Gastroesophageal sphincter (tissue), 4 donors: ENCODE results near the gene TECTB. TPM values are rescaled to one million over a fixed set of nuclear protein-coding genes. Genes with fewer than 3 reads are reported as not detected.

Source experiments
- ATAC-seq: fragments of 150-250 bp; one replicate; pipeline ENCODE4 v1.9.1; 2016; ENCODE audit warnings: mild to moderate bottlenecking, moderate library complexity
- H3K27ac ChIP-seq, 4 donors: fragments of 200-600 bp; sonication (generic) in 3 of 4; 1 replicate in 3 of 4; 2 replicates in 1 of 4; pipeline ENCODE4 v1.5.1; 2016 to 2019
- H3K27me3 ChIP-seq: fragments of 200-600 bp; sonication (generic); one replicate; pipeline ENCODE4 v1.5.1; 2019
- H3K36me3 ChIP-seq, 2 donors: fragments of 200-600 bp; sonication (generic); one replicate each; pipeline ENCODE4 v1.5.1; 2019; ENCODE audit warnings: control low read depth in 1 of 2
- H3K4me1 ChIP-seq, 3 donors: fragments of 200-600 bp; sonication (generic); 1 replicate in 2 of 3; 2 replicates in 1 of 3; pipeline ENCODE4 v1.5.1; 2016 to 2019; ENCODE audit warnings: control low read depth in 2 of 3
- H3K4me3 ChIP-seq, 2 donors: fragments of 200-600 bp; sonication (generic); one replicate each; pipeline ENCODE4 v1.5.1; 2019; ENCODE audit warnings: mild to moderate bottlenecking in 1 of 2, moderate library complexity in 1 of 2
- H3K9me3 ChIP-seq, 3 donors: fragments of 200-600 bp; sonication (generic); one replicate each; pipeline ENCODE4 v1.5.1; 2017 to 2019; ENCODE audit warnings: control low read depth in 2 of 3
- EP300 ChIP-seq: sonication (generic); formaldehyde crosslinking; IDR thresholded peaks from one replicate; pipeline ENCODE4 v1.6.1; 2017; ENCODE audit warnings: antibody characterized with exemption, mild to moderate bottlenecking
- POLR2A ChIP-seq, 2 donors: fragments of 450-650 bp; IDR thresholded peaks; one replicate each; pipeline ENCODE4 v1.6.1; 2017; ENCODE audit warnings: antibody characterized with exemption in 2 of 2, mild to moderate bottlenecking in 2 of 2, moderate library complexity in 1 of 2
- POLR2AphosphoS5 ChIP-seq: sonication (generic); formaldehyde crosslinking; IDR thresholded peaks from one replicate; pipeline ENCODE4 v1.6.1; 2017; ENCODE audit warnings: antibody characterized with exemption
- WGBS, 2 donors: methylation state at CpG; one replicate each; pipeline ENCODE4 v1.1.5; 2018; ENCODE audit warnings: low coverage in 1 of 2; 5-methylcytosine and 5-hydroxymethylcytosine counted together
- total RNA-seq, 4 donors: library from RNA; depleted of rRNA; stranded (reverse); fragments of >200 nt; gene quantifications; one replicate each; pipeline ENCODE4 v1.1.0, GENCODE V29; 2016
- TF ChIP-seq, protein P1 (sequence below), 4 experiments: fragments of 200-600 bp in 2 of 4; fragments of 450-650 bp in 2 of 4; sonication (generic) in 1 of 4; IDR thresholded peaks; one replicate each; pipeline ENCODE4 v1.5.1; 2017 to 2019; ENCODE audit warnings: antibody characterized with exemption in 4 of 4, mild to moderate bottlenecking in 2 of 4, moderate library complexity in 2 of 4

The TECTB gene
- total RNA-seq, 4 donors from 2014 or later: not detected

DNA sequence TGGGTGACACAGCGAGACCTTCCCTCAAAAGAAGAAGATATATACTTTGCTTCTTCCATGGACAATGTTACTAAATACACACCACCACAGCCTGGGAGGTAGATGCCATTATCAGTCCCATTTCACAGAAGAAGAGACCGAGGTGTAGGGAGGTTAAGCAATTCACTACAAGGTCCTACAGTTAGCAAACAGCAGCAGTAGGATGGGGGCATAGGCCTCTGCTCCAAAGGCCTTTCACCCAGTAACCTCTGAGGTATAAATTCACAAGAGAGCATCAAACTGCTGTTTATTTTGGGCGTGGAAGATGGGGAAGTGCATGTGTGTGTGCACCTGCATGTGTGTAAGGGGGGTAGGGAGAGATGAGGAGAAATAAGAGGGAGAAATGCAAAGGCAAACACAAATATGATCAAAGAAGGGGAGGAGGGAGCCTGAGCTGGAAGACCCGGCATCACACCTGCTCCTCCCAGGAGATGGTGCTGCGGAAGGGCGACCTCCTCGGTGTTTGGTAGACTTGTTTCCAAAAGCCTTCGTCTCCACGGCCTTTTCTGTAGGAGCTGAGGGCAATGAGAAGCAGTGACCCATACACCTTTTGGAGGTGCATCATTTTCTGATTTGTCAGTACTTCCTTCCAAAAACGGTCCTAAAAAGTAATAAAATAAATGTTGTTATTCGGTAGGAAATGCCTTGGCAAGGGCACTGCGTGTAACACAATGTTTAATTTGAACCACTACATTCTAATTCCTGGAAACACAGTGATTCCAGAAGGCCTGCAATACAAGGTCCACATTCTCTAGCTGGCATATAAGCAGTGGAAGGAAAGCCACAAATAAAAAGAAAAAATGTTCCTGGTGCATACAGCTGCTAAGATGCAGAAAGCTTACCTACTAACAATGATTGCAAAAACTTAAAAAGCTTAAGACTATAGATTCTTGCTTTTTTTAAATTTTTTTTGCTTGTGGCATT lies 64.8 kb downstream of the TECTB start:
- TF ChIP-seq POLR2AphosphoS5: no peak
- TF ChIP-seq, protein P1, sequence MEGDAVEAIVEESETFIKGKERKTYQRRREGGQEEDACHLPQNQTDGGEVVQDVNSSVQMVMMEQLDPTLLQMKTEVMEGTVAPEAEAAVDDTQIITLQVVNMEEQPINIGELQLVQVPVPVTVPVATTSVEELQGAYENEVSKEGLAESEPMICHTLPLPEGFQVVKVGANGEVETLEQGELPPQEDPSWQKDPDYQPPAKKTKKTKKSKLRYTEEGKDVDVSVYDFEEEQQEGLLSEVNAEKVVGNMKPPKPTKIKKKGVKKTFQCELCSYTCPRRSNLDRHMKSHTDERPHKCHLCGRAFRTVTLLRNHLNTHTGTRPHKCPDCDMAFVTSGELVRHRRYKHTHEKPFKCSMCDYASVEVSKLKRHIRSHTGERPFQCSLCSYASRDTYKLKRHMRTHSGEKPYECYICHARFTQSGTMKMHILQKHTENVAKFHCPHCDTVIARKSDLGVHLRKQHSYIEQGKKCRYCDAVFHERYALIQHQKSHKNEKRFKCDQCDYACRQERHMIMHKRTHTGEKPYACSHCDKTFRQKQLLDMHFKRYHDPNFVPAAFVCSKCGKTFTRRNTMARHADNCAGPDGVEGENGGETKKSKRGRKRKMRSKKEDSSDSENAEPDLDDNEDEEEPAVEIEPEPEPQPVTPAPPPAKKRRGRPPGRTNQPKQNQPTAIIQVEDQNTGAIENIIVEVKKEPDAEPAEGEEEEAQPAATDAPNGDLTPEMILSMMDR (IDR thresholded peaks at IDR 0.05): no peak
- no peak for TF ChIP-seq EP300
- no peak for TF ChIP-seq POLR2A (IDR thresholded peaks at IDR 0.05)
- Histone ChIP-seq H3K9me3 (no peaks in the 10 kb centered on the region), H3K36me3 (no peaks in the 10 kb centered on the region), H3K4me3 (no peak overlapping the region), H3K27me3 (no peaks in the 10 kb centered on the region), H3K4me1 (no peaks in the 10 kb centered on the region), H3K27ac (no peak overlapping the region)
- 73 to 78% methylated on average over 8 to 10 of the region's 12 CpGs for WGBS, 2 donors
- ATAC-seq: no peak

DNA sequence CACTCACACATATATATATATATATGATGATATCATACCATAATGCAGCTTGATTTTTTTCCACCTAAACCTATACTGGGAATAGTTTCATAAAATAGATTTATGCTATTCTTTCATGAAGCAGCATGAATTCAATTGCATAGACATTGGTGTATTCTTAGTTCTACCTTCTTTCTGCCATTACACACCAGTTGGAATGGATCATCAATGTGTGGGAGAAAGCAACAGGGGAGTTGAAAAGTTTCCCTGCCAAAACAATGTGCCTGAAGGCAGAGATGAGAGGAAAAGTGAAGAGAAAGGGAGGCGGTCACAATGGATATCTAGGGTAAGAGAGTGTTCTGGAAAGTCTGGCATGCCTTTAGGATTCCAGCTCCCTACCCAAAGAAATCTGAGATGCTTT lies 65.6 kb downstream of the TECTB start:
- no peaks in the 10 kb centered on the region for H3K9me3 ChIP-seq
- 70% methylated on average over 1 of the region's 1 CpG; no CpG with 5 or more reads in 1 of the 2 donors for WGBS, 2 donors
- TF ChIP-seq POLR2A (IDR thresholded peaks at IDR 0.05) (no peak), POLR2AphosphoS5 (no peak)
- TF ChIP-seq, protein P1 (IDR thresholded peaks at IDR 0.05): no peak
- no peaks in the 10 kb centered on the region for H3K4me1 ChIP-seq
- H3K4me3 ChIP-seq: no peak overlapping the region
- no peaks in the 10 kb centered on the region for H3K27me3 ChIP-seq
- ATAC-seq: no peak
- no peaks in the 10 kb centered on the region for H3K36me3 ChIP-seq
- no peak overlapping the region for H3K27ac ChIP-seq

DNA sequence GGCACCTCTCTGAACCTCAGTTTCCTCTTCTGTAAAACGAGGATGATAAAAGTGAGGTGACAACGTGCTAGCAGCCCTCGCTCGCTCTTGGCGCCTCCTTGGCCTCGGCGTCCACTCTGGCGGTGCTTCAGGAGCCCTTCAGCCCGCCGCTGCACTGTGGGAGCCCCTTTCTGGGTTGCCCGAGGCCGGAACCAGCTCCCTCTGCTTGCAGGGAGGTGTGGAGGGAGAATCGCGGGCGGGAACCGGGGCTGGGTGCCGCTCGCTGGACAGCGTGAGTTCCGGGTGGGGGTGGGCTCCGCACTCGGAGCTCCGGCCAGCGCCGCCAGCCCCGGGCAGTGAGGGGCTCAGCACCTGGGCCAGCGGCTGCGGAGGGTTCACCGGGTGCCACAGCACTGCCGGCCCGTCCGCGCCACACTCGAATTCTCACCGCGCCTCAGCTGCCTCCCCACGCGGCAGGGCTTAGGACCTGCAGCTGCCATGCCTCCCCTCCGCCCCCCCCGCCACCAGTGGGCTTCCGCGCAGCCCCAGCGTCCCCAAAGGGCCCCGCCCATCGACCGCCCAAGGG lies 66.4 kb downstream of the TECTB start:
- H3K4me1 ChIP-seq: no peaks in the 10 kb centered on the region
- no CpG with 5 or more reads among the region's 46 CpGs for WGBS, 2 donors
- H3K36me3 ChIP-seq: no peaks in the 10 kb centered on the region
- no peaks in the 10 kb centered on the region for H3K9me3 ChIP-seq
- no peak for TF ChIP-seq EP300
- no peak for TF ChIP-seq POLR2AphosphoS5
- TF ChIP-seq POLR2A (IDR thresholded peaks at IDR 0.05): no peak
- TF ChIP-seq, protein P1 (IDR thresholded peaks at IDR 0.05): no peak
- ATAC-seq: no peak
- no peak overlapping the region for H3K27ac ChIP-seq
- no peaks in the 10 kb centered on the region for H3K27me3 ChIP-seq
- H3K4me3 ChIP-seq: no peak overlapping the region

DNA sequence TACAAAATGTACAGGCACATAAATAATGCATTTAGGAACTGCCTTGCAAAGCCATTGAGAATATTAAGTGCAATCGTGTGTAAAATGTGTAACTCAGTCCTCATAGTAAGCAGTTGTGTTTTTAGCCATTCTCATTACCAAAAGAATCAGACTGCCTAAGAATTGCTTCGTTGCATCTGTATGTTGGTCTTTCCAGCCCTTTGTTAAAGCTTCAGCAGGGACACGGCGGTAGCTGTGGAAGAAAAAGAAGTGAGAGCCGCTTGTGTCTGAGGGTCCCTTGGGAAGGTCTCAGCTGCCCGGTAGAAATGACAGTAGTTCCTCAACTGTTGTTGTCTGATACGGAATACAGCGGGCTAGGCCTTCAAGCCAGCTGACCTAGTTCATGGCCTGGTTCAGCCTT lies 67.9 kb downstream of the TECTB start:
- Histone ChIP-seq H3K4me1 (no peaks in the 10 kb centered on the region), H3K9me3 (no peaks in the 10 kb centered on the region)
- WGBS, 2 donors: 76 to 86% methylated on average over 6 to 7 of the region's 8 CpGs

More for the DNA sequence above, 67.9 kb downstream of the TECTB start:
- H3K27ac ChIP-seq: no peak overlapping the region
- TF ChIP-seq POLR2AphosphoS5 (no peak), POLR2A (IDR thresholded peaks at IDR 0.05) (no peak), EP300 (no peak)
- TF ChIP-seq, protein P1 (IDR thresholded peaks at IDR 0.05): no peak
- ATAC-seq: no peak
- no peaks in the 10 kb centered on the region for H3K27me3 ChIP-seq
- H3K36me3 ChIP-seq: no peaks in the 10 kb centered on the region
- no peak overlapping the region for H3K4me3 ChIP-seq
